ENCODE measurements around the gene XYLT1.

Gene XYLT1

DNA sequence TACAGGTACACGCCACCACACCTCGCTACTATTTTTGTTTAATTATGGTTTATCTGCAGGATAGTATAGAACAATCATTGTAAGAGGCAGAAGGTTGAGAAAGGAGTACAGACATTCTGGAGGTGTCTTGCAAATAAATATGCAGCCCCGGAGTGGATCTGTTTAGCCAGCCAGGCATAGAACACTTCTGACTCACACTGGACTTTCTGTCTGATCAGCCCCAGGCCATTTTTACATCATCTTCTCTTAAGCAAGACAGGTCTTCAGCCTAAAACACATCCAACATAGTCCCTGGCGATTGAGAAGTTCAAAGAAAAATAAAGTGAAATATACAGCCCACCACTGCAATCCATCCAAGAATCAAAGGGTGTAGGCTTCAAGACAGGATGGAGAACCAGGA, 81.4 kb downstream of the XYLT1 start:
- H3K36me3 Mint-ChIP-seq (ENCODE audit: low read depth): no peaks in the 10 kb centered on the region
- H3K27ac Mint-ChIP-seq: no peak overlapping the region
- no peak for DNase-seq
- no peaks in the 10 kb centered on the region for H3K9me3 Mint-ChIP-seq
- TF ChIP-seq, protein P1, sequence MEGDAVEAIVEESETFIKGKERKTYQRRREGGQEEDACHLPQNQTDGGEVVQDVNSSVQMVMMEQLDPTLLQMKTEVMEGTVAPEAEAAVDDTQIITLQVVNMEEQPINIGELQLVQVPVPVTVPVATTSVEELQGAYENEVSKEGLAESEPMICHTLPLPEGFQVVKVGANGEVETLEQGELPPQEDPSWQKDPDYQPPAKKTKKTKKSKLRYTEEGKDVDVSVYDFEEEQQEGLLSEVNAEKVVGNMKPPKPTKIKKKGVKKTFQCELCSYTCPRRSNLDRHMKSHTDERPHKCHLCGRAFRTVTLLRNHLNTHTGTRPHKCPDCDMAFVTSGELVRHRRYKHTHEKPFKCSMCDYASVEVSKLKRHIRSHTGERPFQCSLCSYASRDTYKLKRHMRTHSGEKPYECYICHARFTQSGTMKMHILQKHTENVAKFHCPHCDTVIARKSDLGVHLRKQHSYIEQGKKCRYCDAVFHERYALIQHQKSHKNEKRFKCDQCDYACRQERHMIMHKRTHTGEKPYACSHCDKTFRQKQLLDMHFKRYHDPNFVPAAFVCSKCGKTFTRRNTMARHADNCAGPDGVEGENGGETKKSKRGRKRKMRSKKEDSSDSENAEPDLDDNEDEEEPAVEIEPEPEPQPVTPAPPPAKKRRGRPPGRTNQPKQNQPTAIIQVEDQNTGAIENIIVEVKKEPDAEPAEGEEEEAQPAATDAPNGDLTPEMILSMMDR (IDR thresholded peaks at IDR 0.05): no peak
- peaks cover 19% of the 10 kb centered on the region for H3K4me1 Mint-ChIP-seq
- H3K27me3 Mint-ChIP-seq (ENCODE audit: low read depth, poor library complexity): peaks cover 52% of the 10 kb centered on the region
- H3K4me3 Mint-ChIP-seq: no peak overlapping the region

DNA sequence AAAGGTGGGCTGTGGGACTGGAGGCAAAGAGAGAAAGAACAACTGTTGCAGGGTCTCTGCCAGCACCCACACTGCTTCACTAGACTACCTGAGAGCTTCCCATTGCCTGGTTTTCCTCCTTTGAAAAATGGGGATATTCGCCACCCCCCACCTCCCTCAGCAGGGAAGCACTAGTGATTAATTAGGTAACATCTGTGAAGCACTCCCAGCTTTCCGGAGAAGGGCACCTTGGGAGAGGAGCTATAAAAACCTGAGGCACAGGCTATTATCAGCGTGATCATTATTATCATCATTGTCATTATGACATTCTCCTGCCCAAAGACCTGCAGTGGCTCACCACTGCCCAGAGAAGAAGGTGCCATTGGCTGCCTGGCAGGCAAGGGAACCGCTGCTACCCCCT, 83.5 kb downstream of the XYLT1 start:
- peaks cover 56% of the 10 kb centered on the region for H3K27me3 Mint-ChIP-seq (ENCODE audit: low read depth, poor library complexity)
- no peak overlapping the region for H3K4me3 Mint-ChIP-seq
- no peak overlapping the region for H3K27ac Mint-ChIP-seq
- no peaks in the 10 kb centered on the region for H3K36me3 Mint-ChIP-seq (ENCODE audit: low read depth)
- no peak for DNase-seq
- TF ChIP-seq, protein P1 (IDR thresholded peaks at IDR 0.05): no peak
- H3K4me1 Mint-ChIP-seq: peaks cover 10% of the 10 kb centered on the region
- no peaks in the 10 kb centered on the region for H3K9me3 Mint-ChIP-seq

GRCh38 chr16:17386229-17386628, 84.5 kb downstream of the XYLT1 start:
- Mint-ChIP-seq H3K4me3 (no peak overlapping the region), H3K4me1 (peaks cover 6% of the 10 kb centered on the region), H3K9me3 (no peaks in the 10 kb centered on the region), H3K36me3 (ENCODE audit: low read depth) (no peaks in the 10 kb centered on the region), H3K27ac (no peak overlapping the region), H3K27me3 (ENCODE audit: low read depth, poor library complexity) (peaks cover 49% of the 10 kb centered on the region)
- no peak for DNase-seq
- TF ChIP-seq, protein P1 (IDR thresholded peaks at IDR 0.05): no peak

- DNase-seq: no peak
- peaks cover 11% of the 10 kb centered on the region for H3K4me1 Mint-ChIP-seq
Measured at GRCh38 chr16:17384471-17384870, 86.3 kb downstream of the XYLT1 start.

GRCh38 chr16:17382949-17383863, 87.6 kb downstream of the XYLT1 start:
- Mint-ChIP-seq H3K36me3 (ENCODE audit: low read depth) (no peaks in the 10 kb centered on the region), H3K27me3 (ENCODE audit: low read depth, poor library complexity) (peaks cover 29% of the 10 kb centered on the region), H3K4me1 (peaks cover 20% of the 10 kb centered on the region), H3K27ac (no peak overlapping the region), H3K4me3 (no peak overlapping the region), H3K9me3 (no peaks in the 10 kb centered on the region)
- DNase-seq: no peak
- TF ChIP-seq, protein P1 (IDR thresholded peaks at IDR 0.05): no peak

More at GRCh38 chr16:17384471-17384870, 86.3 kb downstream of the XYLT1 start:
- H3K27me3 Mint-ChIP-seq (ENCODE audit: low read depth, poor library complexity): peaks cover 41% of the 10 kb centered on the region
- TF ChIP-seq, protein P1 (IDR thresholded peaks at IDR 0.05): no peak
- H3K36me3 Mint-ChIP-seq (ENCODE audit: low read depth): no peaks in the 10 kb centered on the region
- no peaks in the 10 kb centered on the region for H3K9me3 Mint-ChIP-seq
- H3K4me3 Mint-ChIP-seq: no peak overlapping the region
- H3K27ac Mint-ChIP-seq: no peak overlapping the region

- H3K27me3 Mint-ChIP-seq (ENCODE audit: low read depth, poor library complexity): peaks cover 23% of the 10 kb centered on the region
- DNase-seq: no peak
- H3K27ac Mint-ChIP-seq: no peak overlapping the region
- TF ChIP-seq, protein P1 (IDR thresholded peaks at IDR 0.05): no peak
- no peaks in the 10 kb centered on the region for H3K9me3 Mint-ChIP-seq
- H3K36me3 Mint-ChIP-seq (ENCODE audit: low read depth): no peaks in the 10 kb centered on the region
- H3K4me3 Mint-ChIP-seq: no peak overlapping the region
- H3K4me1 Mint-ChIP-seq: peaks cover 26% of the 10 kb centered on the region
Measured at GRCh38 chr16:17382514-17382913, 88.2 kb downstream of the XYLT1 start.
